ENCODE data around the gene CRBN.

The CRBN gene

DNA sequence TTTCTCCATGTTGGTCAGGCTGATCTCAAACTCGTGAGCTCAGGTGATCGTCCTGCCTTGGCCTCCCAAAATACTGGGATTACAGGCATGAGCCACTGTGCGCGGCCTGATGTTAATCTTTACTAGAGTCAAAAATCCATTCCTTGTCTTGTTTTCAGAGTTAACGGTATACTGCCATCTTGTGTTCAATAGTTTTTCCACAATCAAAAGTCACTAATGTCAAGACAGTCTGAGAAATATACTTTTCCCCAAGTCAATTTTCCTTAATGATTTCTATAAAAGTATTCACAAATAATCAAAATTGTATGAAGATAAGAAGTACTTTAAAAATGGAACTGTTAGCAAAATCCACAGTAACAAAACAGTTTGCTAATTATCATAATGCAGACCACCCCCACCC is 8.5 kb downstream of the CRBN start:
- peak; percentile 26 for DNase-seq (ENCODE audit: low spot score)

DNA sequence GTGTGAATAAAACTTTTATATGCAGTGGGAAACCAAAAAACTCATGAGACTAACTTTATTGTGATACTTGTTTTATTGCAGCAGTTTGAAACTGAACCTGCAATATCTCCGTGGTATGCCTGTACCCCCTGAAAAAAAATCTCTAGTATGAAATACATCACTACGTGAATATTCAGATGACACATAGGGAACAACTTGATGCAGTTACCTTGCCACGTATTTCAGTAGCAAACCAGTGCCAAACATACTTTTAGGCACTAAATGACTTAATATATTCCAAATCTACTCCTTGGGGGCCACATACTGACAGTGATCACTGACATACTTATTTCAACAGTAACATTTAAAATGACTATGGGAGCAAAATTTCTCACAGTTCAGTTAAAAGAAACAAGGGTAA is 13.8 kb downstream of the CRBN start:
- DNase-seq (ENCODE audit: low spot score) = no peak

DNA sequence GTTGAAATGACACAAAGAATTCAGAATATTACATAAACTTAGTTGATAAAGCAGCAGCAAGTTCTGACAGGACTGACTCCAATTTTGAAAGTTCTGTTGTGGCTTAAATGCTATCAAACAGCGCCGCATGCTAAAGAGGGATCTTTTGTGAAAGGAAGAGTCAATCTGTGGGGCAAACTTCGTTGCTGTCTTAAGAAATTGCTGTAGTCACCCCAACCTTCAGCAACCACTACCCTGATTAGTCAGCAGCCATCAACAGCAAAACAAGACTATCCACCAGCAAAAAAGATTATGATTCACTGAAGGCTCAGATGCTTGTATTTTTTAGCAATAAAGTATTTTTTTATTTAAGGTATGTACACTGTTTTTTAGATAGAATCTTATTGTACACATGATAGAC is 14.2 kb downstream of the CRBN start:
- DNase-seq (ENCODE audit: low spot score) = no peak

DNA sequence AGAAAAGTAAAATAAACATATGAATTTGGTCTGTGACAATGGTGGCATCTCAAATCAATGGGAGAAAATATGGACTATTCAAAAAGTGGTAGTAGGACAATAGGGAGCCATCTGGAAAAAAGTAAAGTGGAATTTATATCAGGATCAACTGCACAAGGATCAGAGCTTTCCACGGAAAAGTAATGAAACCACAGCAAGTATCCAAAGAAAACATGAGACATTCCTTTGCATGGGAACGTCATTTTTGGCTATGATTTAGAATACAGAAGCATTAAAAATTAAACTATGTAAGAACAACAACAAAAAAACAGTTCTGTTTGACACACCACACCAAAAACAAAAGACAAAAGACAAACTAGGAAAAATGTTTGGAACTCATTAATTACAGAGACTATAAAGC is 18.7 kb downstream of the CRBN start:
- no peak for DNase-seq (ENCODE audit: low spot score)

DNA sequence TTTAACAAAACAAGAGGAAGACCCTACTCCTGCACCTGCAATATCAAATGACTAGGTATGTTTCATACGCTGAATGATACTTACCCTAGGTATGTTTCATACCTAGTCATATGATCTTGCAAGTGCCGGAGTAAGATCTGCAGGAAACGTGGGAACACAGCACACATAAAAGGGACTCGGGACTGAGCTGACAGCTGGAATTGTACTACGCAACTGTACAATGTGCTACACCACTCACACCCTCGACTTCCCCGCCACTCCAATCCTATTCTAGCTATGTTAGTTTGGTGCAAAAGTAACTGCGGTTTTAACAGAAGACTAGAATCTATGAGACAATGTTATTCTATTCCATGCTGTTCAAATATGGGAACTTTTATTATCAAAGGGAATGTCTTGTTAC is 22.0 kb downstream of the CRBN start:
- no peak for DNase-seq (ENCODE audit: low spot score)

DNA sequence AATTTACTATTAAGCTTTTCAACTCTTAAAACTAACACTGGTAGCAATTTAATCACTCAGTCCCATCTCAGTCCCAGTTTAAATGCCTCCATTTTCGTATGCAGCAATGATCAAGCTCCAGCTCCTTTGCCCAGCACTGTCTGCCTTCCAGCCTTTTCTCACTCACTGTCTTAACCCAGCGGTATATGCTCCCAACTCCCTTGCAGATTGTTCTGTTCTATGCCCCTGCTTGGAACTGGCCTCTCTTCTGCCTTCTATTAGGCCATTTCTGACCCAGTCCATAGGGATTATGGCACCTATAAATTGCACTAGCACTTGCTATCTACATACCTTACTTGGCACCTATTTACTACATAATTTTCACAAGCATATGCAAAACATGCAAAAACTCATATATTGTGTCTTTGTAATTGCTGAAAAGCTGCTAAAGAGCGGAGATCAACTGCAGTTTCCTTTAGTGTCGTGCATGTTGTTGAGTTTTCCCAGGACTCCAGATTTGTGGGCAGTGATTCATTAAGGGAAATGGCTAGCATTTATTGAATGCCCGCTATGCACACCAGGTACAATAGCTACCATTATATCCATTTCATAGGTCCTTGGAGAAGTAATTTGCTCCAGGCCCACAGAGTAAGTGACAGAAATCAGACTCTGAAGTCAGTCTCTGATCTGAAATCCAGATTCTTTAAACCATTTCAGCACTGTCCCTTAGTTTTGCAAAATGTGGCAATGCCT is 24.4 kb downstream of the CRBN start:
- no peak for DNase-seq (ENCODE audit: low spot score)

DNA sequence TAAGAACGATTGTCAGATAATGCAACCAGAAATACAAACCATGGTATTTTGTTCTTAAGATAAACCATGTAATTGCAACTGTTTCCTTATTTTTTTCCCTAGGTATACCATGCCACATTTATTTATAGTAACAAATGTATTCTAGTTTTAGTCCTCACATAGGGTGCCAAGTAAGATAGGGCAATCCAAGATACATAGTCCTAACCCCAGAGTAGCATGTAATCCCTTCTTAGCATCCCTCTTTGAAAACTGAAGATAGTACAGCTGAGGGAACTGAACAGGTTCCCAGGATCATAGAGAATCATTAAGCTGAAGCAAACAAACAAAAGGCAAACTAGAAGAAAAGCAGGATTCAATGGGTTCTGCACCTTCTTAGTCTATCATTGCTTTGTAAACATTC is 28.0 kb downstream of the CRBN start:
- no peak for DNase-seq (ENCODE audit: low spot score)

DNA sequence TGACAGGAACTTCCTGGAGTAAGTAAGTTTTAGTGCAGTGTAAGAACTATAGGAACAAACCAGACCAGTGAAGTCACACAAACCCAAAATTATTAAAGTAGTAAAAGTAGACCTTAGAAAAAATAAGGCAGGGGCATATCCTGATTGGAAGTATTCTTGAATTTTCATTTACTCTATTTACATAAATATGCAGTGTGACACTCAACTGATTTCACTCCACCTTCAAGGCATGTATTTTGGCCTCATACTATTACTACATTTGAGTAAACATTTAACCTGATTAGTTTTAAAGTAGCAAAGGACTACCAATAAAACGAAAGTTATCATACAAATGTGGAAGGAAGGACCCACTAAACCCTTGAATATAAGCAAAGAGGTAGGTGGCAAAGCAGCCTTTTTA is 29.9 kb downstream of the CRBN start:
- no peak for DNase-seq (ENCODE audit: low spot score)

DNA sequence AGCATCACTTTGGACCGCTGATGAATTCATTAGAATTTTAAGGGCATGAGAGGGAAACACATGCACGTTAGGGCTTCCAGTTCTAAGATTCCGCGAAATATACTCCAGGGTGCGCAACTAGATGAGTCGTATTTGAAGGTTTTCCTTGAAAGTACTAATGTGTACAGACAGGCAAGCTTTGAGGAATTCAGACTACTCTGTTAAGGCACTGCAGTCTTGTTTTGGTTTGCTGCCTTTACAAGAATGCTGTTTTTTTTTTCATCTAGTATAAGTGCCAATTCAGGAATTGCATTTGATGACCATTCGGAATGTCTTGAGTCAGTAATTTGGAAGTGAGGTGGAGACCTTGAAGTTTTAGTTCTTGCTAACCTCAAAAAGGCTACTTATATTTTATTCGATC is 33.7 kb downstream of the CRBN start:
- DNase-seq (ENCODE audit: low spot score) = no peak

DNA sequence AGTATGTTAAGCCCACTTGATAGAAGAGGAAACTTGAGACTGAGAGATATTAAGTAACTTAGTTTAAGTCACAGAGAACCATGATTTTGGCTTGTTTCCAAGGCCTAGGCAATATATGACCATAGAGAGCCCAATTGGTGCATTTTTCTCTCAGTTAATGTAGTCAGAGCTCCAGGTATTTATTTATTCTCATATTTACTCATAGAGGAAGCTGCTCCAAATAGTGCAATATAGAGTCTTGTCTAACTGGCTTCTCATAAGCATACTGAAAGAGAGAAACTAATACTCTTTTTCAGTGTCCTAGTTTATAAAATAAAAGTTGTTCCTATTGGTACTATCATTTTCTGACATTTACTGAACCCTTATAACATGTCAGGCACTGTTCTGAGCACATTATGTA is 37.6 kb downstream of the CRBN start:
- no peak for DNase-seq (ENCODE audit: low spot score)

DNA sequence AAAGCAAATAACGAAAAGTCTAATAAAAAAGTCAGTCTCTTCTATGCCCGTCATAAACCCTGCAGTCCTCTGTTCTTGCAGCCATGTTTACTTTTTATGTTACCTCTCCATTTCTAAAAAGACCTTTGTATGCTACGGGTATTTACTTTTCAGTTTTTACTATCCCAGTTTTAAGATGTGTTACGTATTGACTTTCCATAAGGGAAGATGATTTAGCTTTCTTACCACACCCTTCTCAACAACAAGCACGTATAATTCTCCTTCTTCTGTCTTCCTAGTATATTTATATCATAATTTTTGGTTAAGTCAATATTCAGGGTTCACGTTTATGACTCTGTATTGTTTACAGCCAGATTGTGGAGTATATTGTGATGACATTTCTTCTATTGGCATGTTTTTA is 42.0 kb downstream of the CRBN start:
- DNase-seq (ENCODE audit: low spot score) = no peak

DNA sequence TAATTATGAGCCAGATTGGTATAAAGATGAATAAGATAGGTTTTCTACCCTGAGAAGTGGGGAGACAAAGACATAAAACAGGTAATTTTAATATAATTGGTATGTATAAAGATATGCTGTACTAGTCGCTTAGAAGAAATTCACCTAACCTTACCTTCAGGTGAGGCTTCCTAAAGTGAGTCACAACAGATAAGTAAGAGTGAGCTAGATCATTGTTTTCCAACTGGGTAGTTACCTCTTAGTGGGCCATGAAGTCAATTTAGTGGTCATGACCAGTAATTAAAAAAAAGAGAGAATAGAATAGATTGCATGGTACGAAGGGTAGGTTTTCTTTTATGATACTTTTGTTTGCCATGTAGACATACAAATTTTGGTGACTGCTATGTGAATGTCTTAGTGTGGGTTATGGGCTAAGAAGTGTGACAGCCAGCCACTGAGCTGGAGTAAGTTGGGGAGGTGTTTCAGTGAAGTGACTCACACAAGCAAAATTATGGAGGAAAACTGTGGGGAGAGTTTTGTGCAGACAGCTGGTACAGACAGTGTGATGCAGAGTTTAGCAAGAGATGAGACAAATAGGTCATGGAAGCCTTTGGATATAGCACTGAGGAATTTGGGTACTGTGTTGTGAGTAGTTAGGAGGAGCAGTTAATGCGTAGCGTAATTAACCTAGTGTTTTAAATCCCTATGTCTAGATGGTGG is 44.6 kb downstream of the CRBN start:
- DNase-seq (ENCODE audit: low spot score) = peak; percentile 15

DNA sequence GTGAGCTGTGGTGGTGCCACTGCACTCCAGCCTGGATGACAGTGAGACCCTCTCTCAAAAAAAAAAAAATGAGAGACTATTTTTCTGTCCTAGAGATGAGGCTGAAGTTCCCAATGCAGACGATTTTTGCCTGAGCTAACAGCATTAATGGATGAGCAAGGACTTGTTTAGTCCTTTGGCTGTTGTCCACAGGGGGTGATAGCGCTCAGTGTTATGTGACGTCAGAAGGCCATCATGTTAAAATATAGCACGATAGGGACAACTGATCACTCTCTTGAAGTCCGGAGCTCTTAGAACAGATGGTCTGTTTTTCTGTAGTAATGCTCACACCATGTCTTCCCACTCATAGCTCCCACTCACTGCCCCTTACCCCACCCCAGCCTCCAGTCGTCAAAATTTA is 46.0 kb downstream of the CRBN start:
- DNase-seq (ENCODE audit: low spot score) = no peak

DNA sequence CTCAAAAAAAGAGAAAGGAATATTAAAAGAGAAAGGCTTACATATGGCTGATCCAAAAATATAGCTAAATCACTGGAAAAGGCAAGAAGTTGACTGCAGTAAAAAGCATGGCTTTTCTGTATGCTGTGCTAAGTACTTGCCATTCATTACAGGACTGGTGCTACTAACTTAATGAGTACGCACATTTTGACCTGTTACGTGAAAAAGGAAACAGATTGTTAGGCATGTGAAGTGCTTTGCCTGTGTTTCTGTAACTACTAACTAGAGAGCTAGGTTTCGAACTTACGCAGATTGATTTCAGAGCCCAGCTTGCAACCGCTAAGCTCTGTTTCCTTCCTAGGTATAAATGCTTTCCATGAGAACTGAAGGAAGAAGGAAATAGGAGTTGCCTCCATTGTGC is 49.9 kb downstream of the CRBN start:
- no peak for DNase-seq (ENCODE audit: low spot score)

DNA sequence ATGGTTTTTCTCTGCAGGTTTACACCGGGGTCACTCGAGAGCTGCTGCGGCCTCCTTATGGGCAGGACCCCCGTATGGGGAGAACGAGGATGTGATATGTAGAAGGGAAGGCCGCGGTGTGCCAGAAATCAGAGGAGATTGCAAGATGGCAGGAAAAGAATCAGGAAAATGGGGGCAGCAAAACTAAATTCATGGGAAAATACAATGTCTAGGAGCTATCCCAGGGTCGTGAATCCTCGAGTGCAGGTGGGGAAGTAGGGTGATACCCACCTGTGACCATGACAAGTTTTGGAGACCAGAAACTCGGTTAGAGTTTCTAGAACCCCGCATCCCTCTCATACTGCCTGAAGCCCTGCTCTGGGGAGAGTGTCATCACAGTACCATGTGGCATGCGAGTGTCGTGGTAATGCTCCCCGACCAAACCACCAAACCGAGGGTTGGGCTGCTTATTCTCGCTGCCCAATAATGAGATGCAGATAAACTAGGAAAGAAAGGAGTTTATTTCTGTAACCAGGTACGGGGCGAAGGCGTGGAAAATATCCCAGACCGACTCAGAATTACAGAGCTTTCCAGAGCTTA is 52.0 kb downstream of the CRBN start:
- peak; percentile 23 for DNase-seq (ENCODE audit: low spot score)

DNA sequence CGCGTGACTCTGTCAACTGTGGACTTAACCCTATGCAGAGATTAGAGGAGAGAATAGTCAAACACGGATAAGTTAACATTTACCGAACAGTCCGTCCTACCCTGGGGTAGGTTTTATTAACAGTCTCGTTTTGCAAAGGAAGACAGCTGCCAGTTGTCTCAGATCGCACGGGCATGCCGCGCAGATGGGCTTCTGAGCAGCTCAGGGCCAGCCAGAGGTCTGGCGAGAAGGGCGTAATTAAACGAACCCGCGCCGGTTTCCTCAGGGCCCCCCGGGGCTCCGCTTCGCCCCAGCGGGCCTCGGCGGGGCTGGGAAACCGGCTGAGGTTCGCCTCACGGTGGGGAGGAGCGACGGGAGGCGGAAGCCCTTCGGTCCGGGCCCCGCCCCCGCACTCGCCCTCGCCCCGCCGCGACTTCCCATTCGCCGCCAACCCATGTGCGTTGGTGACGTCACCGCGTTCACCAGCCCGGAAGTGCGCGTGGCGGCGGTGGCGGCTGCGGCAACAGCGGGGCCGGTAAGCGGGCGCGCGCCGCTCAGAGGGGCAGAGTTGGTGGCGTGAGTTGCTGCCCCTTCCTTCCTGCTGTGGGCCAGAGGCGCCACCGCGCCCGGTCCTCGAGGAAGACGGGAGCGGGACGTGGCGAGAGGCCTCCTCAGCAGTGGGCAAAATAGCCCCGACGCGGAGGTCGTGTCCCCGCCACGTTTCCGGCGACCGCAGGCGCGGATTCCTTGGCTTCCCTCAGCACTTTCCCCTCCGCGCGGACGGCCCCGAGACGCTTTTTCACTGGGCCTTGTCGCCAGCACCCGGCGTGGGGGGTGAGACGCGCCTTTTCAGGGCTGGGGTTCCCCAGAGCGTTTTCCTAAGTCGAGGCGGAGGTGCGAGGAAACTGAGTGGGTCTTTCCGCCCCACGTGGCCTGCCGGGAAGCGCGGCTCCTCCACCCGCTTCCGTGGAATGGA is 52.7 kb downstream of the CRBN start, which contains the start of gene TRNT1:
TSS of gene TRNT1 (plus strand) at position 464 of the 955 bp plus-strand sequence. CDS start 2,101 bp downstream, outside the sequence.
- peak; percentile 97 for DNase-seq (ENCODE audit: low spot score)

DNA sequence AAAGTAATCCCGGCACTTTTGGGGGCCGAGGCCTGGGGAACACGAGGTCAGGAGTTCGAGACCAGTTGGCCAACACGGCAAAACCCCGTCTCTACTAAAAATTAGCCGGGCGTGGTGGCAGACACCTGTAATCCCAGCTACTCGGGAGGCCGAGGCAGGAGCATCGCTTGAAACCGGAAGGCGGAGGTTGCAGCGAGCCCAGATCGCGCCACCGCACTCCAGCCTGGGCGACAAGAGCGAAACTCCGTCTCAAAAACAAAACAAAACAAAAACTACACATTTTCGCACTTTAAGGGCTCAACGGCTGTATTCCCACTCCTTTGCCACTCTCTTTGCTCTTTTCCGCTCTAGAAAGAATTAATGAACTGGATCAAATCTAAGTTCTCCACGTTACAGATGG is 53.5 kb downstream of the CRBN start:
- no peak for DNase-seq (ENCODE audit: low spot score)

DNA sequence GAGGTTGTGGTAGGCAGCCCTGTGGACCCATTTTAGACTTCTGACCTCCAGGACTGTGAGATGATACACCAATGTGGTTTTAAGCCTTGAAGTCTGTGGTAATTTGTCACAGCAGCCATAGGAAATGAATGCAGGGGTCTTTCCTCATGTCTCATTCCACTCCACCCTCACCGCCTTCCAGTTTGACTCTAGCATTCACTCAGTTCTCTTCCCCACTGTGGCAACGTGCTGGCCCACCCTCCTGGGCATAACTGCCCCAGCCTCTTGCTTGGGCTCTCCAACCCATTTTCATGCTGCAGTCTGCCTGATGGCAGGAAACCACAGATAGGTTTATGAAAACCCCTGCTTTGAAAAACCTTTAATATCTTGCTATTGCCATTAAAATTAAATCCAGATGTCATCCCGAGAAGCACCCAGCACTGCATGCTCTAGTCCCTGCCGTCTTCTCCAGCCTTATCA is 60.1 kb downstream of the CRBN start:
- DNase-seq (ENCODE audit: low spot score) = no peak

DNA sequence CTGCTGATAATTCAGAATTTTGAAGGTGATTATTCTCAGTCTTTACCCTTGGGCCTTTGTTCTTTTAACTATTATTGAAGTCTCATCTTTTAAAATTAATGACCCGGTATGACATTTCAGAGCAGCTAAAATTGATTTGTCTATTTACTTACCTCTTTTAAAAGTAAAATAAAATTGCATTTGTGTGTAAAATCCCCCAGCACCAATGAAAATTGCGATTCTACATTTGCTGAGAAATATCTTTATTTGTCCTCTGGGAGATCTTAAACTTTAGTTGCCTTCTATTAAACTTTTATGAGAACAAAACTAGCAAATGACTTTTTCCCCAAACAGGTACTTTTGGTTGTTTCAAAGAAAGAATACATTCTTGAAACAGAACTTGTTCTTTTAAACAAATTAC is 61.8 kb downstream of the CRBN start:
- no peak for DNase-seq (ENCODE audit: low spot score)

DNA sequence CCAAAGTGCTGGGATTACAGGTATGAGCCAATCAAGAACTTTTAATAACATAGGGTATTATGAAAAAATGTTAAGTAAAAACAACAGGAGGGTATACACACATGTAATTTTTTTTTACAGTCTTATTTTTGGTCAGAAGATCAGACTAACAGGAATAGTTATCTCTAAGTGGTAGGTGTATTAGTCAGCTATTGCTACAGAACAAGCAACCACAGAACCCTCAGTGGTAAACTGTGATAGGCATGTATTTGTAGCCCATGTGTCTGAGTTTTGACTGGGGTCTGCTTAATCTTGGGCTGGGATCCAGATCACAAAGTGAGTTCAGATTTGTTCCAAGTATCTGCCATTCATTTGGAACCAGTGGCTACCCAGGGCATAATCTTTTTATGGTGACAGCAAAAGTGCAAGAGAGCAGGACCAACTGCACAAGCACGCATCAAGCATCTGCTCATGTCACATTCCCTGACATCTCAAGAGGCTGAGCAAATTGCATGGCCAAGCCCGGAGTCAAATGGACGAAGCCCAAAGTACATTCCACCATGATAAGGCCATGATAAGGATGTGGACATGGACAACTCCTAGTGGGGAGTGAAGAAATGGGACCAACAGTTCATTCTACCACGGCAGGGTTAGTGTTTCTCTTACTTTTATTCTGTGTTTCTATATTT is 66.3 kb downstream of the CRBN start:
- DNase-seq (ENCODE audit: low spot score) = no peak

DNA sequence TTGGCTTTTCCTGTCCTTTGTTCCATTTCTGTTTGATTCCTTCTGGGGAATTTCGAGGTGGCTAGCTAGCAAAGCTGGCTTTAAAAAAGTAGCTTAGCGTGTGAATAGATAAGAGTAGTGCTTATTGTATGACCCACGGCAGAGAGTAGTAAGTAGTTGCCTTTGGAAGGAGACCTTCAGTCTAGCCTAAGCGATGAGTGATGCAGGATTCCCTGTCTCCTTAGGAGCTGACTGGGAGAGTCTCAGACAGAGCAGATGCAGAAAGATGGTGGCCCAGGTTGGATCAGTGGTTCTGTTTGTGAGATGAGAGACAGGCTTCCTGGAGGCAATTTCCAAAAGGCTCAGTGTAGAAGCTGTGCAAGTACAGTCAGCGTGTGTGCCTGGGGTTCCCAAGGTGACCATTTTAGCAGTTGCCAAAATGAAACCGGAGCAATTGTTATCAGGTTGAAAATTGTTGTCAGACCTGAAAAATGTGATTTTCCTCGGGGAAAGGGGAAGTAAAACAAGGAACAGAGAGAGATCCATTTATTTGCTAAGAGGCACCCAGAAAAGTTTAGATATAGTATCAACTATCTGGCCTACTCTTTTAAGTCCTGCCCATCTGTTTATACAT is 68.6 kb downstream of the CRBN start:
- DNase-seq (ENCODE audit: low spot score) = no peak
